ENCODE results near the gene CCDC107.

DNA sequence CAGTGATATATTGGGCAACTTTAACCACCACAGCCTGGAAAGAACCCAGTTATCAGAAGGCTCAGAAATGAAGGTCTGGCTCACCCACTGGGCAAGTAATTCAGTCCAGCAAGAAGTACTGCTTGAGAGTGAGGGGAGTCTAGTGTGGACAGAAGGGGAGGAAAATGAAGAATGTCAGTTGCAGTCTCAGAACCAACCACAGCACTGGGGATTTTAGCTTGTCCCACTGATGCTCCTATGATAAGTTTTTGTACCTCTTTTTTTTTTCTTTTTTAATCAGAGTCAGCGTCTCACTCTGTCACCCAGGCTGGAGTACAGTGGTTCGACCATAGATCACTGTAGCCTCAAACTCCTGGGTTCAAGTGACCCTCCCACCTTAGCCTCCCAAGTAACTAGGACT is 30.5 kb upstream of the CCDC107 start:
- TF ChIP-seq, protein P1, sequence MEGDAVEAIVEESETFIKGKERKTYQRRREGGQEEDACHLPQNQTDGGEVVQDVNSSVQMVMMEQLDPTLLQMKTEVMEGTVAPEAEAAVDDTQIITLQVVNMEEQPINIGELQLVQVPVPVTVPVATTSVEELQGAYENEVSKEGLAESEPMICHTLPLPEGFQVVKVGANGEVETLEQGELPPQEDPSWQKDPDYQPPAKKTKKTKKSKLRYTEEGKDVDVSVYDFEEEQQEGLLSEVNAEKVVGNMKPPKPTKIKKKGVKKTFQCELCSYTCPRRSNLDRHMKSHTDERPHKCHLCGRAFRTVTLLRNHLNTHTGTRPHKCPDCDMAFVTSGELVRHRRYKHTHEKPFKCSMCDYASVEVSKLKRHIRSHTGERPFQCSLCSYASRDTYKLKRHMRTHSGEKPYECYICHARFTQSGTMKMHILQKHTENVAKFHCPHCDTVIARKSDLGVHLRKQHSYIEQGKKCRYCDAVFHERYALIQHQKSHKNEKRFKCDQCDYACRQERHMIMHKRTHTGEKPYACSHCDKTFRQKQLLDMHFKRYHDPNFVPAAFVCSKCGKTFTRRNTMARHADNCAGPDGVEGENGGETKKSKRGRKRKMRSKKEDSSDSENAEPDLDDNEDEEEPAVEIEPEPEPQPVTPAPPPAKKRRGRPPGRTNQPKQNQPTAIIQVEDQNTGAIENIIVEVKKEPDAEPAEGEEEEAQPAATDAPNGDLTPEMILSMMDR (IDR thresholded peaks at IDR 0.05), result no peak
- TF ChIP-seq POLR2A (IDR thresholded peaks at IDR 0.05) (no peak), EP300 (IDR thresholded peaks at IDR 0.05) (no peak)

Measured in suprapubic skin (tissue), 3 donors.